HG02610 (cell line): ENCODE results near the gene HOXC4.

Experiments
- ATAC-seq: cut with Tn5 transposase; IDR thresholded peaks from one replicate; pipeline ENCODE4 v1.9.1; 2021; ENCODE audit warnings: mild to moderate bottlenecking, moderate library complexity; ENCODE audit not compliant: unreplicated experiment

Gene HOXC4

GRCh38 chr12:54027442-54027786 is 26.2 kb upstream of the HOXC4 start:
- no peak for ATAC-seq

GRCh38 chr12:54028314-54029201 is 25.1 kb upstream of the HOXC4 start, which contains the start of gene HOXC6:
Gene HOXC6 (plus strand): TSS chr12:54028440. CDS start chr12:54028522, 82 bp downstream.
- ATAC-seq, result no peak

GRCh38 chr12:54029529-54030441 is 23.9 kb upstream of the HOXC4 start:
- no peak for ATAC-seq

- no peak for ATAC-seq
Observed at GRCh38 chr12:54030442-54030801, 23.2 kb upstream of the HOXC4 start.

GRCh38 chr12:54030889-54031471 is 22.7 kb upstream of the HOXC4 start:
- no peak for ATAC-seq

GRCh38 chr12:54031480-54031879 is 22.2 kb upstream of the HOXC4 start:
- ATAC-seq, result no peak

GRCh38 chr12:54032086-54032619 is 21.5 kb upstream of the HOXC4 start:
- ATAC-seq, result no peak

- ATAC-seq, result no peak
Observed at GRCh38 chr12:54032627-54033100, 21.0 kb upstream of the HOXC4 start, which contains the start of gene HOXC5. Gene HOXC5 (plus strand): TSS chr12:54033050. CDS start chr12:54033123, 73 bp downstream.

- no peak for ATAC-seq
Observed at GRCh38 chr12:54033106-54033979, 20.3 kb upstream of the HOXC4 start.

GRCh38 chr12:54033980-54034784 is 19.5 kb upstream of the HOXC4 start:
- ATAC-seq, result no peak

- no peak for ATAC-seq
Observed at GRCh38 chr12:54034785-54035310, 18.8 kb upstream of the HOXC4 start.

GRCh38 chr12:54035568-54036264 is 17.9 kb upstream of the HOXC4 start:
- no peak for ATAC-seq

GRCh38 chr12:54036620-54037359 is 16.8 kb upstream of the HOXC4 start:
- ATAC-seq, result no peak

- ATAC-seq, result no peak
Observed at GRCh38 chr12:54037360-54038283, 16.0 kb upstream of the HOXC4 start.

- no peak for ATAC-seq
Observed at GRCh38 chr12:54038284-54038870, 15.3 kb upstream of the HOXC4 start.

- no peak for ATAC-seq
Observed at GRCh38 chr12:54038871-54039414, 14.7 kb upstream of the HOXC4 start.
